ENCODE results near the gene DXO. TPM values are rescaled to one million over a fixed set of nuclear protein-coding genes. Genes with fewer than 3 reads are reported as not detected.
A peak's percentile ranks its signal among the peaks of the same experiment; 100 is the strongest.
"Not testable (repeated sequence)": the region's sequence is repeated elsewhere in the genome, so short reads cannot be mapped to it uniquely, and the experiment has no call there.

Gene DXO
- total RNA-seq, 1 donor from 2014 or later: 5.8 TPM

- DNase-seq: no peak
These were observed 7.4 kb upstream of the DXO start for GRCh38 chr6:31979238-31979898.

GRCh38 chr6:31978831-31979230 lies 6.9 kb upstream of the DXO start:
- DNase-seq: no peak

GRCh38 chr6:31977816-31978431 lies 6.0 kb upstream of the DXO start:
- DNase-seq: no peak

GRCh38 chr6:31976065-31976464 lies 4.1 kb upstream of the DXO start:
- not testable (repeated sequence) for DNase-seq

GRCh38 chr6:31972709-31973350 lies 892 bp upstream of the DXO start:
- peak; percentile 29 for DNase-seq

GRCh38 chr6:31971279-31971992 lies 502 bp downstream of the DXO start:
- no peak for DNase-seq

GRCh38 chr6:31970604-31971271 lies 1.2 kb downstream of the DXO start:
- DNase-seq: no peak

- no peak for DNase-seq
These were observed 2.0 kb downstream of the DXO start for GRCh38 chr6:31969712-31970603.

- no peak for DNase-seq
These were observed 2.9 kb downstream of the DXO start for GRCh38 chr6:31968791-31969711.

GRCh38 chr6:31968326-31968725 lies 3.6 kb downstream of the DXO start:
- no peak for DNase-seq

GRCh38 chr6:31967926-31968320 lies 4.0 kb downstream of the DXO start:
- DNase-seq: no peak

GRCh38 chr6:31966997-31967925 lies 4.7 kb downstream of the DXO start:
- no peak for DNase-seq

GRCh38 chr6:31966506-31966905 lies 5.4 kb downstream of the DXO start:
- DNase-seq: no peak

GRCh38 chr6:31965700-31966099 lies 6.2 kb downstream of the DXO start:
- DNase-seq: no peak

- no peak for DNase-seq
These were observed 8.0 kb downstream of the DXO start for GRCh38 chr6:31963921-31964320.

GRCh38 chr6:31961616-31962015 lies 10.3 kb downstream of the DXO start:
- DNase-seq: no peak

- DNase-seq: peak; percentile 98
These were observed 12.9 kb downstream of the DXO start, which contains the start of the genes NELFE and SKIC2 for GRCh38 chr6:31958741-31959739. NELFE (minus strand) TSS chr6:31958971; CDS start chr6:31958446, 525 bp downstream. SKIC2 (plus strand) TSS chr6:31959175; CDS start chr6:31959193, 18 bp downstream.

GRCh38 chr6:31958412-31958740 lies 13.6 kb downstream of the DXO start:
- no peak for DNase-seq

Data from skin of body (tissue), 2 donors.